ENCODE measurements around the gene TEKT3. TPM values are rescaled to one million over a fixed set of nuclear protein-coding genes. Genes with fewer than 3 reads are reported as not detected.
A peak's percentile ranks its signal among the peaks of the same experiment; 100 is the strongest.

TEKT3 gene
- total RNA-seq, 1 donor from 2014 or later: 0.54 TPM

GRCh38 chr17:15260376-15261257, 80.8 kb downstream of the TEKT3 start:
- H3K27me3 Mint-ChIP-seq (ENCODE audit: unreplicated experiment): peaks cover 9% of the 10 kb centered on the region
- DNase-seq: peak; percentile 88

GRCh38 chr17:15257796-15258512, 83.4 kb downstream of the TEKT3 start:
- Mint-ChIP-seq H3K27ac (ENCODE audit: unreplicated experiment) (no peak overlapping the region), H3K27me3 (ENCODE audit: unreplicated experiment) (peaks cover 9% of the 10 kb centered on the region), H3K4me1 (ENCODE audit: low read depth, unreplicated experiment) (no peaks in the 10 kb centered on the region), H3K4me3 (ENCODE audit: unreplicated experiment) (no peak overlapping the region), H3K9me3 (ENCODE audit: unreplicated experiment) (peaks cover 3% of the 10 kb centered on the region), H3K36me3 (ENCODE audit: unreplicated experiment) (no peaks in the 10 kb centered on the region)
- no peak for DNase-seq
- TF ChIP-seq CTCF (IDR thresholded peaks at IDR 0.05; ENCODE audit: partially characterized antibody, unreplicated experiment): no peak

More at GRCh38 chr17:15260376-15261257, 80.8 kb downstream of the TEKT3 start:
- Mint-ChIP-seq H3K36me3 (ENCODE audit: unreplicated experiment) (no peaks in the 10 kb centered on the region), H3K27ac (ENCODE audit: unreplicated experiment) (no peak overlapping the region), H3K4me1 (ENCODE audit: low read depth, unreplicated experiment) (no peaks in the 10 kb centered on the region), H3K9me3 (ENCODE audit: unreplicated experiment) (peaks cover 3% of the 10 kb centered on the region), H3K4me3 (ENCODE audit: unreplicated experiment) (peak overlapping the region; percentile 87)
- TF ChIP-seq CTCF (IDR thresholded peaks at IDR 0.05; ENCODE audit: partially characterized antibody, unreplicated experiment): peak; percentile 81

GRCh38 chr17:15257258-15257788, 84.1 kb downstream of the TEKT3 start:
- Mint-ChIP-seq H3K27ac (ENCODE audit: unreplicated experiment) (no peak overlapping the region), H3K27me3 (ENCODE audit: unreplicated experiment) (peaks cover 8% of the 10 kb centered on the region), H3K36me3 (ENCODE audit: unreplicated experiment) (no peaks in the 10 kb centered on the region), H3K4me3 (ENCODE audit: unreplicated experiment) (no peak overlapping the region), H3K9me3 (ENCODE audit: unreplicated experiment) (peaks cover 3% of the 10 kb centered on the region), H3K4me1 (ENCODE audit: low read depth, unreplicated experiment) (no peaks in the 10 kb centered on the region)
- peak; percentile 93 for TF ChIP-seq CTCF (IDR thresholded peaks at IDR 0.05; ENCODE audit: partially characterized antibody, unreplicated experiment)
- peak; percentile 73 for DNase-seq

GRCh38 chr17:15256689-15257088, 84.7 kb downstream of the TEKT3 start:
- Mint-ChIP-seq H3K36me3 (ENCODE audit: unreplicated experiment) (no peaks in the 10 kb centered on the region), H3K27me3 (ENCODE audit: unreplicated experiment) (peaks cover 6% of the 10 kb centered on the region), H3K4me1 (ENCODE audit: low read depth, unreplicated experiment) (no peaks in the 10 kb centered on the region), H3K4me3 (ENCODE audit: unreplicated experiment) (no peak overlapping the region), H3K9me3 (ENCODE audit: unreplicated experiment) (peaks cover 3% of the 10 kb centered on the region), H3K27ac (ENCODE audit: unreplicated experiment) (no peak overlapping the region)
- no peak for DNase-seq
- TF ChIP-seq CTCF (IDR thresholded peaks at IDR 0.05; ENCODE audit: partially characterized antibody, unreplicated experiment): no peak
